GM21825 (cell line): ENCODE results near the gene TRHDE.
A peak's percentile ranks its signal among the peaks of the same experiment; 100 is the strongest.

Experiments
- ATAC-seq: cut with Tn5 transposase; IDR thresholded peaks from one replicate; pipeline ENCODE4 v1.9.1; 2021; ENCODE audit warnings: mild to moderate bottlenecking, moderate library complexity; ENCODE audit not compliant: unreplicated experiment

The TRHDE gene

DNA sequence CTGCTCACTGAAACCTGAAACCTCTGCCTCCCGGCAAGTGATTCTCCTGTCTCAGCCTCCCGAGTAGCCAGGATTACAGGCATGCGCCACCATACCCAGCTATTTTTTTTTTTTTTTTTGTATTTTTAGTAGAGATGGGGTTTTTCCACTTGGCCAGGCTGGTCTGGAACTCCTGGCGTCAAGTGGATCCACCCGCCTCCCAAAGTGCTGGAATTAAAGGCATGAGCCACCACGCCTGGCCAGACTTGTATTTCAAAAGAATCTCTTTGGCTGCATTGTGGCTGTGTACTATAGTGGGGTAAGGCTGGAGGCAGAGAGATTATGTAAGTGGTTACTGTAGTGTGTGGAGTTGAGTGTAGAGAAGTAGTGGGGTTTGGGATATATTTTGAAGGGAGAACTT, 35.1 kb downstream of the TRHDE start:
- no peak for ATAC-seq

DNA sequence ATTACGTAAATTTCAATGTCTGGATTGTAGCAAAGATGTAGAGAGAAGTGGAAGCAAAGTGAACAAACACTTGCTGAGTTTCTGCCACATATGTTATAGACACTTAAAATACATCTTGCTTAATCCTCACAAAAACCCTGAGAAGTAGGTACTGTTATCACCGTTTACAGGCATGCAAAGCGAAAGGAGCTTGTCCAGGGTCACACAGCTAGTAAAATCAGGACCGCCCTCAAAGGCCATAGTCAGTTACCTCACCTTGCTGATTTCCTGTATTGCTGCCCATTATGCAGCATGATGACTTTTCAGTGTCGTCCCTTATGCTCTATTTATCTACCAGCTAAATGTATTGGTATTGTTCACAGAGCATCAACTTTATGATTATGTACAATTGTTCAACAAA, 39.8 kb downstream of the TRHDE start:
- ATAC-seq = no peak

DNA sequence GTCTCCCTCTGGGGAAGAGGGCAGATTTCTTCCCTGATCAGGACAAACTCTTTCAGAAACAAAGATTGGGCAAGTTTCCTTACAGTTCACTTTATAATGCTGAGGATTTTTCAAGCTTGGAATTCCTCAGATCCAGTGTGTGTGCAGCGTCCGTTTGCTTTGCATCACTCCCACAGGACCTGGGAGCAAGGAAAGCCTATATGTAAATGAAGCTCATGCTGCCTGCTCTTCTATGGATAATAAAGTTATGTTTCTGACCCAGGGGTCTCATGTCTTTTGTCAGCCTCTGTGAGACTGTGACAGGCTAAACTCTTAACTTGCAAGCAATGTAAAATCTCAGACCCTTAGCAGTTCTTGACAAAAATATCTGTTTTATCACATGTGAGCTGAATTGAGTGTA, 41.6 kb downstream of the TRHDE start:
- ATAC-seq = no peak

DNA sequence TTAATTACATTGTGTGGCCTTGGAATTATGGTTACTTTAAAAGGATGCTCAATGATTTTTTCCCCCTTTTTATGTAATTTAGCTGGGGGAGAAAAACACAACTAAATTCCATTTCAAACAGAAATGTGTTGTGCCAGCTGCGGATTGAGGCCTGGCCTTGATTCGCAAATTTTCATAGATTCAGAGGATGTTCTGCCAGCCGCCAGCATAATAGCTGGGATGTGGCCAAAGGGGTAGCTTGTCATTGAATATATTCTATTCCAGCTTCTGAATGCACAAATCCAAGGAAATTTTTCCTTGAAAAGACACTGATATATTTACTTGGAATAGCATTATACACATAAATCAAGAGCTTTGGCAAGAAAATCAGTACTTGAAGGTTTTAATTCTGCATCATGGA, 43.7 kb downstream of the TRHDE start:
- no peak for ATAC-seq

DNA sequence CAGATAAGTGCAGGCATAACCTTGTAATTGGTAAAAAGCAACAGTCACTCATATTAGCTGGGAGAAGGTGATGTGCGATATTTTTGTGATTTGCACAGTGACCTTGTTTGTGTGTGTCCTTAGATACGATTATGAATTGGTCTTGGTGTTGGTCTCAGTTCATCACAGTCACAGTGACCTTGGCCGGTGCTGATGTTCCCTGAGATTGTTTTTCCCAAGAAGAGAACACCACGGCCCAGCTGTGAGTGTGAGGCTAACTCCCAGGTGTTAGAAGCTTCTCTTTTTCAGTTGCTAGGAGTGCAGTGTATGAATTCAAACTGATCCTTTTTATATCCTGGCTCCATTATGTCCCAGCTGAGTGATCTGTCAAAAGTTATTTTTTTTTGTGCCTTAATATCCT, 46.2 kb downstream of the TRHDE start:
- no peak for ATAC-seq

DNA sequence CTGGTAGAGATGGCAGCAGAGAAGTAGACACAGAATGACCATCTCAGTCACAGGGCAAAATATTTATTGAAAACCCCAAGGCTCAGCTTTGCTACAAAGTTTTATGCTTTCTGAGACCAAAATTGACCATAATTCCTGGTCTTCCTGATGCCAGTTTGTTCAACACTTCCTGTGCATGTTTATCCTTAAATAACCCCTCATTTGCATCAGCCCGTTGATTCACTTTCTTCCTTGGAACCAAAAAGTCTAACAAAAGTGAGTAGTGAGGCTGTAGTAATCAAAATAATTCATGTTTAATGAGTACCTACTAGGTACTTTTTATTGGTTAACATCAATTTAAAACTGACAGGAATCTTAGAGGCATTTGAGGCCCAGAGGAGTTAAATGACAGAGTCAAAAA, 51.7 kb downstream of the TRHDE start:
- ATAC-seq = no peak

DNA sequence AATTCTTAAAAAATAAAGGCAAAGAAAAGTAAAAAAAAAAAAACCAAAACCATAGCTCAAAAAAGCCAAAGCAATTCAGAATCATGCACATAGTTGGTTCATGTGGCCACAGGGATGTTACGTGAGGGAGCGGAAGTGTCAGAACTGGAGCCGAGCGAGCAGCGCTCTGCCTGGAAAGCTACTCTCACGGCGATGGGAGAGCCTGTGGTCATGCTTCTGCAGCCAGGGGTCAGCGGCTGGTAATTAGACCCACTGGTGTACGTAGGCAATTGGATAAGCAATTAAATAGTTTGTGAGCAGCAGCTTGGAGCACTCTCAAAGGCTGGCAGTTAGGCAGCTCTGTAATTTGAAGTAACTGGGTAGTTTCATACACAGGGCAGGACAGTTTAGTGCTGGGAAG, 58.1 kb downstream of the TRHDE start:
- ATAC-seq = no peak

DNA sequence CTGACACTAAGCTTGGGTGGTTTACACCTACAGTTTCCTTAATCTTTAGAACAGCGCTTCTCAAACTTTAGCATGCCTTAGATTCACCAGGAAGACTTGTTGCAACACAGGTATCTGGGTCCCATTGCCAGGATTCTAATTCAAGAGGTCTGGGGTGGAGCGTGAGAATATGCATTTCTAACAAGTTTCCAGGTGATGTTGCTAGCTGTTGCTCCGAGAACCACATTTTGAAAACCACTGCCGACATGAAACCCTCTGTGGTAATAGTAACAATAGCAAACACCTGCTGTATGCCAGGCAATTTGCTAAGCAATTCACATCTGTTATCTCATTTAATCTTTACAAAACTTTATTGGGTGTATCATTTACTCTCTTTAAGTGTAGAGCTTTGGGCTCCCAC, 58.6 kb downstream of the TRHDE start:
- no peak for ATAC-seq

DNA sequence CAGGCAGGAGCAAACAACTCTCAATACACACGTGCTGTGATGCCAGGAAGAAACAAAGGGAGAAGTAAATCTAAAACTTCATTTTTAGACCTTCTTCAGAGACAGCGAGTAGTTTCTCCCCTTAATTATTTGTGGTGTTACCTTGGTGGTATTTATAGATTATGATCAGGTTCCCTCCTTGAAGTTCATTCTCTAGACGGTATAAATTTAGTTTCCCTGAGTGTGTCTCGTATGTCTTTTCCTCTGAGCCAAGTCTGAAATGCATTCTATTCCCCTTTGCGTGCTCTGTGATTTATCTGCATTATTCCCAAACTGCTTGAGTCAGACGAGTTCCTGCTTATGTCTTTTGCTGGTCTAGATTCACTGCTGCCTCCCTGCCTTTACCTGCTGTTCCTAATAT, 65.2 kb downstream of the TRHDE start:
- ATAC-seq = no peak

DNA sequence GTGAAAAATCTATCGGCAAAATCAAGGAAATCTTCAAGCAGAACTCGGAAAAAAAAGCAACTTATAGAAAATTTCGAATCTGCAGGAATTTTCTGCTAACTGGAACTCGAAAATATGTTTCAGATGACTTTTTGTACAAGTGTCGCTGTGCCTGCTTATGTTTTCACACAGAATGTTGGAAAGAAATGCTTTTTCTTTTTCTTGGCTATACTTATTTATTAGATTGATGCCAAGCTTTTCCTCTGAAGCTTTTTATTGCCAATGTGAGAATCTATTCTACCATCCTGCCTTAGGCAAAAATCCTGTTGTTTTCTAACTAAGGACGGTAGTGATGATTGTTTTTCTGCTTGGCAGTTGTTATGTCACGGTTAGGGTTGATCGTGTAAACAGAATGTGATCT, 65.8 kb downstream of the TRHDE start:
- no peak for ATAC-seq

DNA sequence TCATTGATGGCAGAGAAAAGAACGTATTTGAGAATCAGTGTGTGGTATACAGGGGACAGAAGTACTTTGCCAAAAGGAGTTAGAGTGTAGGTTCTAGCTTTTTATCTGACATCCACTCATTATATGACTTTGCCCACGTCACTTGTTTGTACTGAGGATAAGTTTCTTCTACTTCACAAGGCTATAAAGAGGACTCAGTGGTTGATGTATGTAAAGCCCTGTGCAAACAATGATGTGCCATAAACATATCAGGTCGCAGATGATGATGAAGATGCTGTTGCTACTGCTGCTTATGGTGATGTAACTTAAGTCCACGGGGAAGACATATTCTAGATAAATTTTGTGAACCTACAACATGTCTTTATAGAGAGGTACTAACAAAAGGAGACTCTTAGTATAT, 66.3 kb downstream of the TRHDE start:
- ATAC-seq = no peak

DNA sequence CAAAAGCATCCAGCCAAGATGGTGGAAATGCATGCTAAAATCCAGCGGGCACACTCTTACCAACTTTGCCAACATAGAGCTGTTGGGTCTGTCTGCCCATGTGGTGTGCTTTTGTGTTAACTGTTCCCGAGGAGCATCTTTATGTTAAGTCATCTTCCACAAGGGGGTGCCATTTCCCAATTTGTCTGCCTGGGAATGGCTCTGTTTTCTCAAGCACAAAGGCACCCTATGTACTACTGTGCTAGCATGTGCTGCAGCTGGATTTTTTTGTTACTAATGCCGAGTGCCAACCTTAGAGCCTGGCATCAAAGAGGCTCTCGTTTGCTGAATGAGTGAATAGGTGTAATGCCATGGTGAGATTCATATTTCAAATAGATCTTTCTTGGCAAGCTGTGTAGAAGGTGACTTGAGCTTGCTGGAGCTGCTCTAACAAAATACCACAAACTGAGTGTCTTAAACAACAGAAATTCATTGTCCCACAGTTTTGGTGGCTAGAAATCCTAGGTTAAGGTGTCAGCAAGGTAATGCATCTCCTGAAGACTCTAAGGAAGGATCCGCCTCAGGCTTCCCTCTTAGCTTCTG, 74.3 kb downstream of the TRHDE start:
- peak; percentile 95 for ATAC-seq

DNA sequence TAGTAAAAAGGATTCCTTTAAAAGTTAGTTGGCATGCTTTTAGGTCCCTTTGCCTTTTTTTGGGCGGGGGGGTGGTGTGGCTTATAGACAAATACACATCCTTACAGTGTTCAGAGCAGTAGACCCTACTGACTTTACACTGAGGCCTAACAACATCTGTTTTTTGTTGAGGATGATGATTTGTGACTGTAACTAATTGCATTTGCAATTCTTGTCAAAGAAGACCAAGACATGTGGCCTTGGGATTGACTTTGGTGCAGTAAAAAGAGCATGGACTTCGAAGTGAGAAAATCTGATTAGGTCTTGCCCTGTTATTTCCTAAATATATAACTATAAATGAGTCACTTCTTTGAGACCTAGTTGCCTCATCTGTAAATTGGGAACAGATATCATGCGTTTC, 77.3 kb downstream of the TRHDE start:
- ATAC-seq = no peak

DNA sequence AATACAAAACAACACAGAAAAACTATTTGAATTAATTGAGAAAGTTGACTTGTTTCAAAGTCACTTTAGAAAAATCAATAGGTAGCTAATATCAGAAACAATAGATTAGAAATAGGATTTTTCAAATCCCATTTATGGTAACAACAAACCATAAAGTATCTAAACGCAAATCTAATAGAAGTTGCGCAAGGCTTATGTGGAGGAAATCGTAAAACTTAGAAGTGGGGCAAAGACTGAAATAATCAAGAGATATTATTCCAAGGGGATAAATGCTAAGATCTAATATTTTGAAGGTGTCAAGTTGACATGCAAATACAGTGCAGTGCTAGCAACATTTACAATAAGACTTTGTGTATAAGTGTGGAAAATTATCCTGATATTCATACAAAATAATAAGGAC, 87.2 kb downstream of the TRHDE start:
- ATAC-seq = no peak

DNA sequence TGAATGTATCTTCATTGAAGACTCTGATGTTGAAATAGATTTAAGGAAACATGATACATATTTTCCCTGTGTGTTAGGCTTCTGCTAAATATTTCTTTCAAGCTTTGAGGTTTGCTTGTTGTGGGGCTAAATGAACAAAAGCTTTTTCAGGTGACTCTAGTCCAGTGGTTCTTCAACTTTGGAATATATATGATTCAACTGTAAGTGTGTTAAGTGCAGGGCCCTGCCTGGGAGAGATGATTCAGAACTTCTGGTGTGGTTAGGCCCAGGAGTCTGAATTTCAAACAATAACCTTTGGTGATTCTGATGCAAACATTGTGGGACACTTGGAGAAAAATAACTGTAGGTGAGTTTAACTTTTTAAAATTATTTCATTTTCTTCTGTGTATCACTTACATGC, 93.0 kb downstream of the TRHDE start:
- ATAC-seq = no peak

DNA sequence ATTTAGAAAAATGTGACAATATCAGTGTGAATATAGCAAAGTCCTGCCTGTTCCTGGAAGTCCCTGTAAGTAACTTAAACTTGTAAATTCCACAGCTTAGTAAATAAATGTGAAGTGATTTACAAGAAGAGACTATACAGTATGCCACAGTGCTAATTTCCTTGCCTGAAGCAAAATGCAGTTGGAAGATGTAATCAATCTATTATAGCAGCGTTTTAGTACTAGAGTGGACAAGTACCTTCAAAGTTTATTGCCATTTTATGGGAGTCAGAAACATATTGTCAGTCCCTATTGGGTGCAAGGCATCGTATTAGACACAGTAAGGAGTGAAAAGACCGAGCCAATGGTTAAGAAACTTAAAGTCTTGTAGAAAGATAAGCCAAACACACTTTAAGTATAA, 94.1 kb downstream of the TRHDE start:
- no peak for ATAC-seq

DNA sequence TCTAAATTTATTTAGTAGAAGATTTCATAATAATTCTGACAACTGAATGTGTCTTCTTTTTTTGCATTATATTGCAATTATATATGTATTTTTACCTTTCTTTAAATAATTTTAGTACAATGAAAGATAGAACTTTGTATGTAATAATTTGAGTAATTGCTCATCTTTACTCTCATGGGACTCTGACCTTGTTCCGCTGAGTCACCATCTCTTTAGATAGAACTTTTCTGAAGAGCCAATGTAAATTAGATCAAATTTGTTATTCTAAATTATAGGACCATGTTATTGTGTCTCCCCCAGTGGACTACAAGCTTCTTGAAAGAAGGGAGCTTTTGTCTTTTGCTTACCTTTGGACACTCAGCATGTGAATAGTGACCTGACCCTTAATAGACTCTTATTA, 96.1 kb downstream of the TRHDE start:
- no peak for ATAC-seq

DNA sequence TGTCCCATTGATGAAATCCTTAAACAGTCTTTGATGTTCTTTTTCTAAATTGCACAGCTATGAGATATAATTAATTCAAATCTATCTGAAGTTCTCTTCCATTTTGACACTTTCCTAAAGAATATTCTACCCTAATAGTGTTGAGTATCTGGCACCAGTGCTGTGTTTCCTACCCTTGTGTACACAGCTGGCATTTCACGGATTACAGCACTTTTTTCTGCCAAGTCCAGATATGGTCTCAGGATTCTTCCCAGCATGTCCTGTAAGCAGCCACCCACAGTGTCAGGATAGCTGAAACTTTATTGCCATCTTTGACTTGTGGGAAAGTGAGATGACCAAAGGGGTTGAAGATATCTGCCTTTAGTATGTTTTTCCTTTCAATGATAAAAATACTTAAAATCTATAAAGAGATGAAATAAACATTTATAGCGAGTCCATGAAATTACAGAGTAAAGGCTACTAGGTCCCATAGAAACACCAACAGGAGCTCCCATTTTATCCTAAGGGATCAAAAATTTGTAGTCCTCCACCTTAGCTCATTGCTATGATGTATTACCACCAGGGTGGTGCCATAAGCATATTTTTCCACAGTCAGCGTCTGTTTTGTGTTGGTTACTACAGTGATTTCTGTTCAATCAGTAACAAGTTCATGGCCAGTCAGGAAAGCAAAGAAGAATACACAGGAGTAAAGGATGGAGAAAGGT, 96.7 kb downstream of the TRHDE start:
- ATAC-seq = no peak

DNA sequence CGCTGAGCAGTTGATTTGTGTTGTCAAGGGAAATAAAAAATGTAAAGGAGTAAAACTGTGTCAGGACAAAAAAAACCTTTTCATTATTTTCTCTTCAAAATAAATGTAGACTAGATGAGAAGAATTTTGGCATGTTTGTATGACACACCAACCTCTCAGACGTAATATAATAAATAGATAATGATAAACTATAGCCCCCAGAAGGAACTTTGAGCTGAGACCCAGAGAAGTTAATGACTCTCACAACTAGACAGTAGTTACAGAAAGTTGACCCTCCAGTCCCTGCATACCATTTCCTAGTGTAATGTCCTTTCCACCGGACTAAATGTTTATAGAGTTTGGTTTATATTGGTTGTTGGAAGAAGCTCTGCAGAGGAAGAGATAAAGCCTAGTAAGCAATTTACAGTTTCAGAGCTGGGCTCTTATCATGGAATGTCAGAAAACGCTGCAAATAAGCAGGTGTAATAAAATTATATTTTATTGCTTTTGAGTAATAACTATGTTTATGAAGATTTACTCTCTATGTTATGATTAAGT, 97.3 kb downstream of the TRHDE start:
- no peak for ATAC-seq

DNA sequence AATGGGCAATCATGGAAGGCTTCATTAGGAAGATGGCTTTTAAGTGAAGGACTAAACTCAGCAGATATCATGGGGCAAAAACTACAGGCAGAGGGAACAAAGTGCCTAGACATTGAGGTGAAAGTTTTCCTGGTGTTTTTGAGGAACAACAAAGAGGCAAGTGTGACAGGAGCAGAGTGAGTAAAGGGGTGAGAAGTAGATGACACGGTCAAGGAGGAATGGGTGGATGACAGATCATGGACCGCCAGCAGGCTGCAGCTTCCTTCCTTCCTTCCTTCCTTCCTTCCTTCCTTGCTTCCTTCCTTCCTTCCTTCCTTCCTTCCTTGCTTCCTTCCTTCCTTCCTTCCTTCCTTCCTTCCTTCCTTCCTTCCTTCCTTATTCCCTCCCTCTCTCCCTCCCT, 108.3 kb downstream of the TRHDE start:
- ATAC-seq = no peak

DNA sequence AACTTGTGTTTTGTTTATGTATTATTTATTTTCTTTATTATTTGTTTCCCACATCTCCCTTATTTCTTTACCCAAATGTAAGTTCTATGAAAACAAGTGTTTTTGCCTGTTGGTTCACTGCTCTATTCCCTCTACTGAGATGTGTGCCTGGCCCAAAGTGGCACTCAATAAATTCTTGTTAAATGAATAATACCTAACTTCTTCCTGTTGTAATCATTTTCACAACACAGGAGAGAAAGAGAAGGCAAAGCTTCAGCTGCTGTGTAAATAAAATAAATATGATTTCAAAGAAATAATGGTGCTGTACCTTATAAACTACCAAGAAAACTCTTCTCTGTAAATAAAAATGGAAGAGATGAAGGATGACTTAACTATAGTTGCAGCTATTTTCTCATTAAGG, 116.2 kb downstream of the TRHDE start:
- no peak for ATAC-seq

DNA sequence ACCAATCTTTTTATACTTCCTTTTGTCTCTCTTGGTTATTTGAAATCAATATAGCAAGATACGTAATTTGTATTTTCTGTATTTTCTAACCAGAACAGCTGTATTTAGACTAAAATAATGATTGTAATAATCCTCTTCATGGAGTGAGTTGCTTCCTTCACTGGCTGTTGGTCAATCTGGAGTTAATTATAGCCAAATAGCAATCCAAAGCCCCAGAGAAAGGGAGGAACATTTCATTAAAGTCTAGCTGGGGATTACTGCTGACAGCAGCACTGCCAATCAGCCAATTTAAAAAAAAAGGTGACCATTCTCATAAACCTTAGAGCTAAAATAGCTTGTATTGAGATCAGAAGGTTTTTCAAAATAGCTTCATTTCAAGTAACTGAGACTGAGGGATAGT, 118.0 kb downstream of the TRHDE start:
- ATAC-seq = no peak

DNA sequence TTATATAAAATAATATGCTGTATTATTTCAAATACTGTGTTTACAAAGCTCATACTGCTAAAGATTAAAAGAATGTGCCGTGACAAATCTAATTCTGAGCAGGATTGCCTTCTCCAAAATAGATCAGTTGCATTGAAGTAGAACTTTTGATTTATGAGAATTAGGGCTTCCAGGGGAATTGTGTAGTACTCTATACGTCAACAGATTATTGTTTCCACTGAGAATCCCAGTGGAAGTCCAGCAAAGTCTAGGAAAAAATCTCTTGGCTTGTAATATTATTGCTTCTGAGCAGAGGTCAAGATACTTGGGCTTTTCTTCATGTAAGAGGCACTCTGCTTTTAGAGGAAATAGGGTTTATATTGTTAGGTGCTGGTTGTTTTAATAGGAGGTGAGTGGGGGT, 133.9 kb downstream of the TRHDE start:
- no peak for ATAC-seq
